NOMO-1 (cell line): ENCODE data around the gene AMOTL2.

Experiments used
- DNase-seq, 2 experiments: peaks; one replicate each; lab custom pipeline; 2025; ENCODE audit not compliant: unreplicated experiment in 2 of 2; lab: John Stamatoyannopoulos, UW

AMOTL2 gene

DNA sequence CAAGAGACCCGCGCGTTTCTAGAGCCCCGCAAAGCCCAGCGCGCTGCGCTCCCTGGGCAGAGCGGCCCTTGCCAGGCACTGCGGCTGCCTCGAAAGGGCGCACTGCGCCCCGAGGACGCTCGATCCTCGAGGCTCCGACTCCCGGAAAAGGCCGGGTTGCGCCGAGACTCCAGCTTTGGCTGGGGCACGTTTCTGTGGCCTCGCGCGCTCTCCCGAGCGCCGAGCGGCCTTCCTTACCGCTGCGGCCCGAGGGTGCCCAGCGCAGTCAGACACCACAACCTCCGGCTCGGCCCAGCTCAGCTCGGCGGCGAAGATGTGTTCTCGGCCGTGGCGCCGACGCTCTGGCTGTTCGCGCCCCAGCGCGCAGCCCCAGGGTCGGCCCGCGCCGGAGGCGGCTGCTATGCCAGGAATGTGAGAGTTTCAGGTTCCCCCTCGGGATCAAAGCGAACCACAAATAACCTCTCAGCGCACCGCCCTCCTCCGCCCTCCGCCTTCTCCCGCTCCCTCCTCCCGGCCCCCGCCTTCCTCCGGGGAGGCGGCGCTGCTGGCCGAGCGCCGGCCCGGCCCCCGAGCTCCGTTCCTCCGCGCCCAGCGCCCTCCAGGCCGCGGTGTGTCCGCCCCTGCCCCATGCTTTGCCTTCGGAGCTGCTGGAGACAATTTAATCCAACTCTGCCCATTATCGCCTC lies at the start of gene AMOTL2:
TSS of gene AMOTL2 (minus strand) at position 343 of the 686 bp plus-strand sequence. CDS start 3,014 bp downstream, outside the sequence.
- peak; percentile 61 to 67 for DNase-seq

DNA sequence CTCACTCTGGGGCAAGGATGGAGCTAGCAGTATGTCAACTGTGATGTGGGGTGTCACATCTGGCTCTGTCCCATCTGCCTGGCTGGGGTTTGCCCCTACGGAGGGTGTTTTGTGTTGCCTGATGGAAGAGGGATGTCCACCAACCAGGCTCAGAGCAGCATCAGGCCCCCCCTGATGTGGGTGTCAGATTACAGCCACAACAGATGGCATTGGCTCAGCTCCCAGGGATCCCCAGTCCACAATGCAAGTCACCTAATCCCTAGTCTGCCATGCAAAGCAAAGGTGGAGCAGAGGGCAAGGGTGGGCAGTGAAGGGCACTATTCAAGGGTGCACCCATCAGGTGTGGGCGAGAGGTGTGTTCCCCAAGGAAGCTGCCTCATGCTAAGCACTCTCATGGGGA lies 48.9 kb upstream of the AMOTL2 start:
- DNase-seq, result no peak

- no peak for DNase-seq
Observed at GRCh38 chr3:134419960-134420321, 45.7 kb upstream of the AMOTL2 start.

GRCh38 chr3:134419214-134419959 lies 45.1 kb upstream of the AMOTL2 start:
- no peak for DNase-seq

DNA sequence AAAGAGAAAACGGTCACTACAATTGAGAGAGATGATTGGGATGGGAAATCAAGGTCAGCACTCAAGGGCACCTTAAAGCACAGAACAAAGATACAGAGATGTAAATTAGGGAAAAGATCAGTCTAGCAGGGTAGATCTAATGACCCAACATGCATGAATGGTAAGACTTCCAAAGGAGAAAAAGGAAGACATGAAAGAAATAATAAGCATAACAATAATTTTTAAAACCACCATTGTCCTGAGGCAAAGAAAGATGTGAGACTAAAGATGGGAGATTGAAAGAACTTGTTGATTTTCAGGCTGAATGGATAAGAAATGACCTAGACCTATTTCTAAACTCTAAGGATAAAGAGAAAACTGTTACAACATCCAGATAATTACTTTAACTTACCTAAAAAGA lies 34.8 kb upstream of the AMOTL2 start:
- no peak for DNase-seq

- DNase-seq, result no peak
Observed at GRCh38 chr3:134407239-134407625, 33.0 kb upstream of the AMOTL2 start.

DNA sequence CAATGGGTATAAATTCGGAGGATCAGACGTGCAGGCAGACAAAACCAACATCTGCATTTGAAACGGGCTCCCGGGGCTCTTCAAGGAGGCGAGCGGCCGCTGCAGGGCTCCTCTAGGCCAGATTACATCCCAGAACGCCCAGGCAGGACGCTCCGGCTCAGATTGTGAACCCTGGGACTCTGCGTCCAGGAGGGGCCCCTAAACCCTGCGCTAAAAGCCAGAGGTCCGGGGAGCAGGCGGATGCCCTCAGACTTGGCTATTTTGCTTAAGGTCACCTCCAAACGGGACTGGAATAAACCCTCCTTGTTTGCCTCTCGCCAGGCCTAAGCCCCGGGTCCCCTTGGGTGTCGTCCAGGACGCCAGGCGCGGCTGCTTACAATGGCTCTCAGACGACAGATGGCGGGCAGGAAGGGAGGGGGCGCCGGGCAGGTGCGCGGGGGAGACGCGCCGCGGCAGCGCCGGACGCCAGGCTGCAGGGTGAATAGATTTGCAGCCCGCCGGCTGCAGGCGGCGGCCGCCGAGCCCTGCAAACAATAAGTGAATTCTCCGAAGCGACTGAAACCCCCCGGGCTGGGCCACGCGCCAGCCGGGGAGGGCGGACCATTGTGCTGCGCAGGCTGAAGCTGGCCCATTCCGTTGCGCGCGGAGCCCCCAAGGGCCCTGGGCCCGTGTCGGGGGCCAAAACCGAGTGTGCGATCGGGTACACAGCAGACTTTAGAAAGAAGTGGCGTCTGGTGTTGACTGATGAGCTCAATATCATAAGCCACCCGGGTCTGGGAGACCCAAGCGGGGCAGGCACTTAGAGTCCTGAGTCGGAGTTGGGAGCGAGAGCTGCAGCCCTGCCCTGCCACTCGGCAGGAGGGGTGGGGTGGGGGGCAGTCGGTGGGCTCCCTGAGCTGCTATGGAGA lies 32.3 kb upstream of the AMOTL2 start:
- DNase-seq, result no peak

DNA sequence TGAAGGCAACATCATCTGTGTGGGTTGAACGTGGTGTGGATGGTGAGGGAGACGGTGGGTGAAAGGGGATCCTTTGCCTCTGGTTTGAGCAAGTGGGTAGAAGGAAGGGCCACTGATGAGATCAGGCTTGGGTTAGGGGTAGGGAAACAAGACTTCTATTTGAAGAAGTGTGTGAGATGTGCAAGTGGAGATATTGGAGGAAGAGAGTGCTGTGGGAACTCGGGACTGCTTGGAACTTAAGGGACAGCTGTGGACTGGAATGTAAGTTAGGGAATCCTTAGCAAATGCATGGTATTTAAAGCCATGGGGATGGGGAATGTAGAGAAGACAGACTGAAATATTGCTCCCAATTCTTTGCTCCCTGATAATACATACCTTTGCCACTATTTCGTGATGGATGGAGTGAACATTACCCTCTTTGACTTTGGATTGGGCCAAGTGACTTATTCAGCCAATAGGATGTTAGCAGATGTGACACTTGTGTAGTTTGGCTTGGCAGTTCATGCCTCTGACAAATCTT lies 30.2 kb upstream of the AMOTL2 start:
- no peak for DNase-seq

DNA sequence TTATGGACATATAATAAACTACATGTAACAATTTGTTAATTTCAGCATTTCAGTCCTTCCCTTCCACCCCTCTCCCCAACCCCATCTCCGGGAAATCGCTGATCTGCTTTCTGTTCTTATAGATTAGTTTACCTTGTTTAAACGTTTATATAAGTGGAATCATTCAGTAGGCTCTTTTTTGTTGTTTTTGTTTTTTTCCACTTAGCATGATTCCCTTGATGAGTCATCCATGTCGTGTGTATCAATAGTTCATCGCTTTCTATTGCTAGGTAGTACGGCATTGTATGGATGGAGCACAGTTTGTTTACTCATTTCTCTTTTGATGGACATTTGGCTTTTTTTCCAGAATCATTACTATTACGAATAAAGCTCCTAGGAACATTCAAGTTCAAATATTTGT lies 23.5 kb upstream of the AMOTL2 start:
- DNase-seq, result no peak

DNA sequence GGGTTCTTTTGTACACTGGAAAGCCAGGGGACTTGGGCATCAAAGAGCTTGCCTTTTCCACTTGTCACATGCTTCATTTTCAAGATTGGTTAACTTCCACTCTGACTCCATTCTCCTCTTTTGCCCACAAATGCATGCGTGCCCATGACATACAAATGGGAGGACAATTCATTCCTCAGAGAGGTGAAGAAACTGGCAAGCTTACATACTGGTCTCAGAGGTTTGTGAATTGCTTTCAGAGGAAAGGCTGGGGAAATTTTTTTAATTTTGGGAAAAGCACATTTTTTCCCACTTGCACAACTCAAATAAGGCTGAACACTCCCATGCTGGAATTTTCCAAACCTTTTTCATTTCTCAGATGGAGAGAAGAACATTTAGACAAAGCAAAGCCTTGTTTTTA lies 20.9 kb upstream of the AMOTL2 start:
- no peak for DNase-seq

DNA sequence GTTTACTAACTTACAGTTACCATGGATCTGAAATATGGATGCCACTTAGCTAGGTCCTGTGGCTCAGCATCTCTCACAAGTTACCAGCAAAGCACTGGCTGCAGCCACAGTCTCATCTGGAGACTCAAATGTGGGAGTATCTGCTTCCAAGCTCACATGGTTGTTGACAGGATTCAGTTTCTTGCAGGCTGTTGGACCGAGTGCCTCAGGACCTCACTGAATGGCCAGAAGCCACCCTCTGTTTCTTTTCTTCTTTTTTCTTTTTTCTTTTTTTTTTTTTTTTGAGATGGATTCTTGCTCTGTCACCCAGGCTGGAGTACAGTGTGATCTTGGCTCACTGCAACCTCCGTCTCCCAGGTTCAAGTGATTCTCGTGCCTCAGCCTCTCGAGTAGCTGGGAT lies 20.1 kb upstream of the AMOTL2 start:
- no peak for DNase-seq

GRCh38 chr3:134393074-134393473 lies 18.8 kb upstream of the AMOTL2 start:
- DNase-seq, result no peak

DNA sequence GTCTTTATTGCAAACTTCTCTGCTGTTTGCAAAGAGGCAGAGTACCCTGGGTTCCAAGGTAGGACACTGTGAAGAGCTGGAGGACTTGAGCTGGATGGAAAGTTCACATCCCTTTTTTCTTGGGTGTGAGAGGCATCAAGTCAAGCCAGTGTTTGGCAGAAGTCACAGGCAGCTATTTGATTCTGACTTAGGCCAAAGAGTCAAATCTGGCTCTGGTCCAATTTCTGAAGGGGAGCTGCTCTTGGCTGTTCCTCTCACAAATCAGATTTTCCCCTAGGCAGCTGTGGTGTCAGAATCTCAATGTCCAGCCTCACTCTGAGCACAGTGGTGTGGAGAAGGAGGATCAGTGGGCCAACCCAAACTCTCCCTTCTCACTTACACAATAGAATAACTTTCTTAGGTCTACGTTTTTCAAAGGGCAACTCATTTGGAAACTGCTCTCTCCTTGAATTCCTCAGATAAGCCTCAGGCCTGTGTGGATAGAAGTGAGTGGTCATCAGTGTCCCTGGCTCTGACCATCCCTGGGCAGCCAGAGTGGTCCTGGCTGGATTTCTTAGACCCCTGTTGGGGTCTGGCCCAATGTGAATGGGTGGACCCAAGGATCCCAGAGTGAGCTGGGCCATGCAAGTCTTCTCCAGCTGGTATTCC lies 18.2 kb upstream of the AMOTL2 start:
- no peak for DNase-seq

DNA sequence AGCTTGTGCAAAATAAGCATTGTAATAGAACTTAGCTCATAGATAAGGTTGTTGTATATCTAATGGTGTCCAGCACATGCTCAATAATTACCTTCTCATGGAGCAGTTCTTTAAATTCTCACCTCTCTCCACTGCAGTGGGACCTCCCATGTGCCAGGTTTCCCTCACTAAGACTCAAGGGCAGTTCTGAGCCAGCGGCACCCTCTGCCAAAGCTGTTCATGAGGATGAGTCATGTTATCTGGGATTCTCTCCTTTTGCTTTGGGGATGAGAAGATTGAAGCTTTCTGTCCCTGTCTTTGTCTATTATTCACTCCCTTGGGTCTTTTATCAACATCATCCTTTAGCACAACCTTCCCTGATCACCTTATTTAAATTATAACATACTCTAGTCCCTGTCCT lies 15.6 kb upstream of the AMOTL2 start:
- DNase-seq, result no peak

DNA sequence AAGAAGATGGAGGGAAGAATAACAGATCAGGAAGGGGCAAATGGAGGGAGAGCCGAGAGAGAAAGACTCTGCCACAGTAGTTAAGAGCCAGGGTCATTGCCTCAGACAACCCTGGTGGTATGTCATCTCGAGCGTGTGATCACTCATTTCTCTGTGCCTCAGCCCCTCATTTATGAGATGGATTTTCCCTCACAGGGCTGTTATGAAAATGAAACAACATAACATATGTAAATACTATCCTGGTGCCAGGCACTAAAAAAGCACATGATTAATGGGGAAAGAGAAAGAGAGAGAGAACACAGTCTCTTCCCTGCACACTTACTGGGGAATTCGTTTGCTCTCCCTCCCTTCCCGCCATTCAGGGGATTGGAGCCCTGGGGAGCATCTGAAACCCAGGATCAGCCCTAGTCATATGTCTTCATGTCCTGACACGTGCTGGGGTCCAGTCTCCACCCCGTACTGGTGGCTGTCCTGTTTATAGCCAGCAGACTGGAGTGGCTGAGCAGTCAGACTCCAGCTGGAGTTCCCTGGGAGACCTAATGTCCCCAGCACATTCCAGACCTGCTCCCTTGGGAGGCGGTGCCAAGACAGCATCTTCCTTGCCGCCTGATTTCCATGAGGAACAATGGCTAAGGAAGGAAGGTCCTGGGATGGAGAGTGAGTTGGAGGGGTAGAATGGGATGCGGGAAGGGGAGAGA lies 14.7 kb upstream of the AMOTL2 start:
- no peak for DNase-seq

DNA sequence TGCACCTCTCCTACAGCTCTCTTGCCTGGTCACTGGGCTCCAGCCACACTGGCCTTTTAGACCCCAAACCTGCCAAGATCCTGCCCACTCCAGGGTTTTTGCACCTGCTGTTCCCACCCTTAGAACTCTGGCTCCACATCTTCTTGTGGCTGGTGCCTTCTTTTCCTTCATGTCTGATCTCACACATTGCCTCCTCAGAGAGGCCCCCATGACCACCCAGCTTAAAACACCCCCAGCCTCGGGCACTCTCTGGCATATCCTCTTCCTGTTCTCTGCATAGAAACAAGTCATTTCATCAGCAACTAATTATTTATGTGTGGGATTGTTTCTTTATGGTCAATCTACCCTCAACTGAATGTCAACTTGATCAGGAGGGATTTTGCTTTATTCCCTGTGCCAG lies 14.0 kb upstream of the AMOTL2 start:
- DNase-seq, result no peak

DNA sequence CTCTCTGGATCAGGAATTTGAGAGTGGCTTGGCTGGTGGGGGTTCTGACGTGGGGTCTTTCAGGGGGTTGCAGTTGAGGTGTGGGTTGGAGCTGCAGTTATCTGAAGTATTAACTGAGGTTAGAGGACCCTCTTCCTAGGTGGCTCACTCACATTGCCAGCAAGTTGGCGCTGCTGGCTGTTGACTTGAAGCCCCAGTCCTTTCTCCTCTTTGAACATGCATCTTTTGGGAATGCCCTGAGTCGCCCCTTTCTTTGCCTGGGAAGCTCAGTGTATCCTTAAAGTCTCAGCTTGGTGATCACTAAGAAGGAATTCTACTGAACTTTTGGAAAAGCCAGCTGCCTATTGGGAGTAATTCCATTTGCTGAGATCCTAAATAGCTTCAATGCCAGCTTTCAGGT lies 13.0 kb upstream of the AMOTL2 start:
- DNase-seq, result no peak

DNA sequence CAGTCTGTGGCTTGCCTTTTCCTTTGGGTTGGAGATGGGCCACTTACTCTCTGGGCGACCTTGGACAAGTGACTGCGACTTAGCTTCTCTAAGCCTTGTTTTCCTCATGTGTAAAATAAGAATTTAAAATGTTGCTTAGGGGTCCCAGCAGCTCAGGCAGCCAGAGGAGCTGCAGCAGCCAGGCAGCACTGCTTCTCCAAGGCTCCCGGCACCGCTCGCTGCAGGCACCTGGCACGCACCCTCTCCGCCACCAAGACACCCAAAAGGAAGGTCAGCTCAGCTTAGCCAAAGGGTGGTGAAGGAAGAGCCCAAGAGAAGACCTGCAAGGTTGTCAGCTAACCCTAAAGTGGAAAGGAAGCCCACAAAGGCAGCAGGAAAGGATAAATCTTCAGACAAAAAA lies 10.7 kb upstream of the AMOTL2 start:
- DNase-seq, result no peak

GRCh38 chr3:134381831-134382442 lies 7.7 kb upstream of the AMOTL2 start:
- DNase-seq, result no peak

GRCh38 chr3:134381076-134381475 lies 6.8 kb upstream of the AMOTL2 start:
- no peak for DNase-seq
